ENCODE data around the gene PRSS12. TPM values are rescaled to one million over a fixed set of nuclear protein-coding genes. Genes with fewer than 3 reads are reported as not detected.

The PRSS12 gene
- total RNA-seq, 2 donors from 2014 or later, result 1.7 to 43.0 TPM

GRCh38 chr4:118331352-118331751 lies 21.5 kb downstream of the PRSS12 start:
- Histone ChIP-seq H3K4me1 (replicated peaks) (no peaks in the 10 kb centered on the region), H3K27ac (no peak overlapping the region), H3K9me3 (no peaks in the 10 kb centered on the region), H3K4me3 (no peak overlapping the region), H3K36me3 (no peaks in the 10 kb centered on the region), H3K27me3 (replicated peaks; ENCODE audit: insufficient read depth) (no peaks in the 10 kb centered on the region)
- intact Hi-C loops (cut with DNase I), result no loop called here
- DNase-seq (ENCODE audit: low spot score), result no peak
- WGBS, result 86% methylated on average over 3 of the region's 3 CpGs
- TF ChIP-seq POLR2AphosphoS5 (IDR thresholded peaks at IDR 0.05) (no peak), CTCF (IDR thresholded peaks at IDR 0.05) (no peak), POLR2A (IDR thresholded peaks at IDR 0.05) (no peak)

GRCh38 chr4:118329849-118330248 lies 23.0 kb downstream of the PRSS12 start:
- WGBS, result 63% methylated on average over 5 of the region's 5 CpGs
- Histone ChIP-seq H3K4me1 (replicated peaks) (no peaks in the 10 kb centered on the region), H3K27me3 (replicated peaks; ENCODE audit: insufficient read depth) (no peaks in the 10 kb centered on the region), H3K27ac (no peak overlapping the region), H3K4me3 (no peak overlapping the region), H3K36me3 (no peaks in the 10 kb centered on the region), H3K9me3 (no peaks in the 10 kb centered on the region)
- TF ChIP-seq POLR2A (IDR thresholded peaks at IDR 0.05), result no peak
- no peak for TF ChIP-seq CTCF (IDR thresholded peaks at IDR 0.05)
- no peak for TF ChIP-seq POLR2AphosphoS5 (IDR thresholded peaks at IDR 0.05)
- DNase-seq (ENCODE audit: low spot score), result no peak
- intact Hi-C loops (cut with DNase I), result no loop called here

- Histone ChIP-seq H3K27me3 (replicated peaks; ENCODE audit: insufficient read depth) (no peaks in the 10 kb centered on the region), H3K27ac (no peak overlapping the region), H3K4me1 (replicated peaks) (no peaks in the 10 kb centered on the region), H3K4me3 (no peak overlapping the region), H3K9me3 (no peaks in the 10 kb centered on the region), H3K36me3 (no peaks in the 10 kb centered on the region)
- no peak for TF ChIP-seq POLR2AphosphoS5 (IDR thresholded peaks at IDR 0.05)
- TF ChIP-seq POLR2A (IDR thresholded peaks at IDR 0.05), result no peak
- no peak for TF ChIP-seq CTCF (IDR thresholded peaks at IDR 0.05)
- WGBS, result 26% methylated on average over 4 of the region's 4 CpGs
- intact Hi-C loops (cut with DNase I), result no loop called here
- no peak for DNase-seq (ENCODE audit: low spot score)
Observed at GRCh38 chr4:118327554-118328241, 25.1 kb downstream of the PRSS12 start.

GRCh38 chr4:118326585-118326984 lies 26.2 kb downstream of the PRSS12 start:
- 69% methylated on average over 2 of the region's 2 CpGs for WGBS
- TF ChIP-seq POLR2AphosphoS5 (IDR thresholded peaks at IDR 0.05), result no peak
- TF ChIP-seq POLR2A (IDR thresholded peaks at IDR 0.05), result no peak
- TF ChIP-seq CTCF (IDR thresholded peaks at IDR 0.05), result no peak
- intact Hi-C loops (cut with DNase I), result no loop called here
- no peaks in the 10 kb centered on the region for H3K4me1 ChIP-seq (replicated peaks)
- H3K36me3 ChIP-seq, result no peaks in the 10 kb centered on the region
- DNase-seq (ENCODE audit: low spot score), result no peak
- no peaks in the 10 kb centered on the region for H3K9me3 ChIP-seq
- no peak overlapping the region for H3K27ac ChIP-seq
- H3K4me3 ChIP-seq, result no peak overlapping the region
- H3K27me3 ChIP-seq (replicated peaks; ENCODE audit: insufficient read depth), result no peaks in the 10 kb centered on the region

- Histone ChIP-seq H3K9me3 (no peaks in the 10 kb centered on the region), H3K27me3 (replicated peaks; ENCODE audit: insufficient read depth) (no peaks in the 10 kb centered on the region), H3K36me3 (no peaks in the 10 kb centered on the region), H3K4me1 (replicated peaks) (no peaks in the 10 kb centered on the region), H3K4me3 (no peak overlapping the region), H3K27ac (no peak overlapping the region)
- intact Hi-C loops (cut with DNase I), result no loop called here
- DNase-seq (ENCODE audit: low spot score), result no peak
- TF ChIP-seq CTCF (IDR thresholded peaks at IDR 0.05) (no peak), POLR2AphosphoS5 (IDR thresholded peaks at IDR 0.05) (no peak), POLR2A (IDR thresholded peaks at IDR 0.05) (no peak)
- 53% methylated on average over 1 of the region's 1 CpG for WGBS
Observed at GRCh38 chr4:118325431-118325830, 27.4 kb downstream of the PRSS12 start.
